Fibroblast of lung (primary cell): ENCODE data around the gene ST8SIA6.

Experiments used
- CTCF ChIP-seq, 2 donors: IDR thresholded peaks in 1 of 2; conservative IDR thresholded peaks in 1 of 2; 1 replicate in 1 of 2; 2 replicates in 1 of 2; pipeline ENCODE4 v1.5.1; 2011 to 2012; ENCODE audit warnings: low read length in 2 of 2, control low read depth in 1 of 2, inconsistent platforms in 1 of 2, low read depth in 1 of 2, mild to moderate bottlenecking in 1 of 2
- EZH2 ChIP-seq: IDR thresholded peaks from 2 replicates; pipeline ENCODE4 v1.5.1; 2012; ENCODE audit warnings: low read length, control low read depth, mild to moderate bottlenecking; ENCODE audit errors: missing control alignments

GRCh38 chr10:17456032-17456548, 1.7 kb upstream of the ST8SIA6 start:
- no peak for TF ChIP-seq EZH2
- no peak for TF ChIP-seq CTCF (conservative IDR thresholded peaks at IDR 0.05 in 1 of 2, IDR thresholded peaks at IDR 0.05 in 1 of 2; ENCODE audit: low read depth in 1 of 2, low read length in 2 of 2)
